ENCODE measurements around the gene PROX1.

PROX1 gene

DNA sequence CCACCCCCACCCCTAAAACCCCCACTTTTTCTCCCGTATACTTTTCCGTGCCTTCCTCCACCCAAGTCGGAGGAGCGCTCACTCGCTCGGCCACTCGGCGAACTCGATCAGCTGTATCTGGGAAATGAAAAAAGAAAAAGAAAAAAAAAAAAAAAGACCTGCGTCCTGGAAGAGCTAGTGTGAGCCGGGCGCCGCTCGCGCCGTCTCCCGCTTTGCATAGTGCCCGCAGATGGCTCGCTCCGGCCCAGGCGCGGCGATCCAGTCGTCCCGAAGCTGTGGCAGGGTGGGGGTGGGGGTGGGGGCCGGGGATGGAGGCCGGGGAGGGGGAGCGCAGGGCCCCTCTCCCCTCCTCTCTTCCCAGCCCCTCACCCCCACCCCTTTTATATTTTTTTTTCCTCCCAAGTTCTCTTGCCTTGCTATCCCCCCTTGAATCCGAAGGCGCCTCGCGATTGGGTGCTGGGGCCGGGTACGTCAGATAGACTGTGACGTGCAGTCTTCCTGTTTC is 299 bp upstream of the PROX1 start:
- TF ChIP-seq, protein P1, sequence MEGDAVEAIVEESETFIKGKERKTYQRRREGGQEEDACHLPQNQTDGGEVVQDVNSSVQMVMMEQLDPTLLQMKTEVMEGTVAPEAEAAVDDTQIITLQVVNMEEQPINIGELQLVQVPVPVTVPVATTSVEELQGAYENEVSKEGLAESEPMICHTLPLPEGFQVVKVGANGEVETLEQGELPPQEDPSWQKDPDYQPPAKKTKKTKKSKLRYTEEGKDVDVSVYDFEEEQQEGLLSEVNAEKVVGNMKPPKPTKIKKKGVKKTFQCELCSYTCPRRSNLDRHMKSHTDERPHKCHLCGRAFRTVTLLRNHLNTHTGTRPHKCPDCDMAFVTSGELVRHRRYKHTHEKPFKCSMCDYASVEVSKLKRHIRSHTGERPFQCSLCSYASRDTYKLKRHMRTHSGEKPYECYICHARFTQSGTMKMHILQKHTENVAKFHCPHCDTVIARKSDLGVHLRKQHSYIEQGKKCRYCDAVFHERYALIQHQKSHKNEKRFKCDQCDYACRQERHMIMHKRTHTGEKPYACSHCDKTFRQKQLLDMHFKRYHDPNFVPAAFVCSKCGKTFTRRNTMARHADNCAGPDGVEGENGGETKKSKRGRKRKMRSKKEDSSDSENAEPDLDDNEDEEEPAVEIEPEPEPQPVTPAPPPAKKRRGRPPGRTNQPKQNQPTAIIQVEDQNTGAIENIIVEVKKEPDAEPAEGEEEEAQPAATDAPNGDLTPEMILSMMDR (IDR thresholded peaks at IDR 0.05; ENCODE audit: borderline replicate concordance, control extremely low read depth, extremely low read depth, insufficient read depth, missing control alignments) = no peak
- in situ Hi-C loops (cut with MboI; ENCODE audit: low sequenced_read_pairs, unreplicated experiment) = no loop called here
- no peak for DNase-seq (ENCODE audit: low spot score)

DNA sequence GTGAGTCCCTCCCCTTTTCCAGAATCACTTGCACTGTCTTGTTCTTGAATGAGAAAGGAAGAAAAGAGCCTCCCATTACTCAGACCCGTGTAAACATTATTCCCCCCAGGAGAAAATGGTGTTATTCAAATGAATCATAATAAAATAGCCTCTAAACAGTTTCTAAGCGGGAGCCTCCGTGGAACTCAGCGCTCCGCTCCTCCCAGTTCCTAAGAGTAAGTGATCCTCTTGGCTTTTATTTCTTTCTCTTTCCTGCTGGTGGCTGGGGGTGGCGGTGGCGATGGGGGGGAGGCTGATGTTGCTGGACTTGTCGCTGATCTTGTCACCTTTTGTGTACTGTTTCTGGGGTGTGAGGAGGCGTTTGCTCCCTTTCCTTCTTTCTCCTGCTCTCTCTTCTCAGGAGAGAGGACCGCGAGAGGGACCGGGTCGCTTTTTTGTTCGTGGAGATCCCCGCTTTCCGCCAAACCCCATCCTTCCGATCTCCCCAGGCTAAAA is 781 bp downstream of the PROX1 start:
- in situ Hi-C loops (cut with MboI; ENCODE audit: low sequenced_read_pairs, unreplicated experiment) = no loop called here
- TF ChIP-seq, protein P1 (IDR thresholded peaks at IDR 0.05; ENCODE audit: borderline replicate concordance, control extremely low read depth, extremely low read depth, insufficient read depth, missing control alignments) = no peak
- peak; percentile 23 for DNase-seq (ENCODE audit: low spot score)

DNA sequence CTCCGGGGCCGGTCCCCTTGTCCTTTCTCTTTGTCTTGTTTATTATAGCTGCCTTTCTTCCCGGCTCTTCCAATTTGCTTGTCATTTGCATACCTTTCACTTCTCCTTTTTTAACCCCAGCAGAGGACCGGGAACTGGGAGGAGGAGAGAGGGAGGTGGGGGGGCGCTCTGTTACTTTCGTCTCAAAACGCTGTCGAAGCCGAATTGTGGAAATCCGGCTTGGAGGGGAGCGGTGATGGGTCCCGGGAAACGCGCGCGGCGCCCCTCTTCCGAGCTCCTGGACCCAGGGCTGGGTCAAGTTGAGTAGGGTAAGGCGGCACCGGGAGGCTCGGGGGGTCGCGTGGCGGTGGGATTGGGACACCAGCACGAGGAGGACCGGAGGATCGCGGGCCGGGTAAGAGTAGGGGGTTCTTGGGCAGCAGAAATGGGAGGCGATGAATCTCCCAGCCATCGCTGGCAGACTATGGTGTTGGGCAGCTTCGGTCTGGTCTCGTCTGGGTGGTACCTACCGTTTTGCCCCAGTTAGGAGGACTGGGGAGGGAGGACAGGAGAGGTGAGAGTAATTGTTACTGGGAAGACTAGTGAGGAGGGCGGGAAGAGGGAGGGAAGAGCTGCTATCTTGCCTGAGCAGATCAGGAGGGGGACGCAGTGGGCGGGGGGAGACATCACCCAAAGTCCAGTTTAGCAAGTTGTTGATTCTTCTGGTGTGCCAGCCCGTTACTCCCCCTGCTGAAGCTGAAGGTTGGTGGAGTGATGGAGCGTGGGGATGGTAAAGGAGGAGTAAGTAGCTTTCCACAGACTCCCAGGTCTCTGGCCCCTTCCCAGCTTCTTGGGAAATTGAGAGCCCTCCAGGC is 1.5 kb downstream of the PROX1 start:
- DNase-seq (ENCODE audit: low spot score) = peak; percentile 42
- in situ Hi-C loops (cut with MboI; ENCODE audit: low sequenced_read_pairs, unreplicated experiment) = no loop called here
- TF ChIP-seq, protein P1 (IDR thresholded peaks at IDR 0.05; ENCODE audit: borderline replicate concordance, control extremely low read depth, extremely low read depth, insufficient read depth, missing control alignments) = no peak

DNA sequence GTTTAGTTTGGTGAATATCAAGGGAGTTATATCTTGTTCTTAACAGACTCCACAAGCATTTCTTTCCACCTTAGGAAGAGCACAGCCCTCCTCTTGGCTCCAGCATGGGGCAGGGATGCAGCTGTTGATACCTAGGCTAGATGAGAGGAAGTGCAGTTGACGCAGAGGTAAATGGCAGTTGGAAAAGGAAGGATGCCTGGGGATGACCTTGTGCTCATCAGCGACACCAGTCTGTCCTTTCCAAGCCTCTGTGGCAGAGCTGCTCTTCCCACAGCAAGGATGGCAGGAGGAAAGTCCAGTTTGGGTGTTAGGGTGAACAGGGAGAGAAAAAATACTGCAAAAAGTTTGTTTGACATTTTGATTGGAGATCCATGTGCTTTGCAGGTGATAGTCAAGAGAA is 6.2 kb downstream of the PROX1 start:
- TF ChIP-seq, protein P1 (IDR thresholded peaks at IDR 0.05; ENCODE audit: borderline replicate concordance, control extremely low read depth, extremely low read depth, insufficient read depth, missing control alignments) = no peak
- no peak for DNase-seq (ENCODE audit: low spot score)
- in situ Hi-C loops (cut with MboI; ENCODE audit: low sequenced_read_pairs, unreplicated experiment) = no loop called here

DNA sequence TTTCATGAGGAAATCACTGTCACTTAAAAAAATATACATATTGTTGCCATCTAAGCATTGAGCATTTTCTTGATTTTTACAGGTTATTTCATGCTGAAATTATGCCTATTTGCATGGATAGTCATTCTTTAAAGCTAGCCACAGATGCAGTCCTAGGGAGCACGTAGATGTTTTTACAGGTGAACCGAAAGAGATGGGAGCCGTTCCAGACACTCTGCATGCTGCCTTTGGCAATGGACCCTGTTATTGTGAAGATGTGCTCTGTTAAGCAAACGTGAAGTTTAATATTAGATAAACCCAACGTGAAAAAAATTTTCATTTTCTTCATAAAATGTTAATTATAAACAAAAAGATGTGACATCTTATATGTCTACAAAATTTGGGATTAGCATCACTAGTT is 7.1 kb downstream of the PROX1 start:
- DNase-seq (ENCODE audit: low spot score) = no peak
- TF ChIP-seq, protein P1 (IDR thresholded peaks at IDR 0.05; ENCODE audit: borderline replicate concordance, control extremely low read depth, extremely low read depth, insufficient read depth, missing control alignments) = no peak
- in situ Hi-C loops (cut with MboI; ENCODE audit: low sequenced_read_pairs, unreplicated experiment) = no loop called here

DNA sequence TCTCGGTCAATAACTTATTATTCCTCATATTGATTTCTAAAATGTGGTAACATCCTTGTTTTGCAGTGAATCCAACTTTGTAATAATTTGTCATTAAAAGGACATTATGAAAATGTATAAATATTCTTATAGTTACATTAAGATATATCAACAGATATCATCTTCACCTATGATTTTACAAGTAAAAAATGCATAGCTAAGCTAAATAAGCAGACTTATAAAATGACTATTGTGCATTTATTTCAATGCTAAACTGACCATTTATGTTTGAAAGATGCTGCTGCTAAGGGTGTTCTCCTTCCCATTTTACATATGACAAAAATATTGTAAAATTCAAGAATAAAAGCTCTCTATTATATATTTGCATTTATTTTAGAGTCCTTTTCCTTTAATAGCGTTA is 7.8 kb downstream of the PROX1 start:
- TF ChIP-seq, protein P1 (IDR thresholded peaks at IDR 0.05; ENCODE audit: borderline replicate concordance, control extremely low read depth, extremely low read depth, insufficient read depth, missing control alignments) = no peak

More for the DNA sequence above, 7.8 kb downstream of the PROX1 start:
- no peak for DNase-seq (ENCODE audit: low spot score)
- in situ Hi-C loops (cut with MboI; ENCODE audit: low sequenced_read_pairs, unreplicated experiment) = no loop called here
